NT2/D1 (cell line): ENCODE results near the gene ERMN.

Experiments
- DNase-seq: peaks from one replicate; pipeline ENCODE4 v3.0.0-alpha.2; 2011; ENCODE audit warnings: low read depth, low spot score
- H3K27me3 ChIP-seq: 2 replicates; pipeline ENCODE4 v1.6.0; 2011; ENCODE audit warnings: mild to moderate bottlenecking; ENCODE audit not compliant: insufficient read length, insufficient read depth
- H3K36me3 ChIP-seq: 2 replicates; pipeline ENCODE4 v1.6.1; 2011; ENCODE audit warnings: mild to moderate bottlenecking, low read length, mixed read lengths; ENCODE audit not compliant: insufficient read depth, insufficient read length
- H3K4me1 ChIP-seq: 2 replicates; pipeline ENCODE4 v1.5.1; 2011; ENCODE audit not compliant: insufficient read depth, insufficient read length
- H3K4me3 ChIP-seq: 2 replicates; pipeline ENCODE4 v1.5.1; 2011; ENCODE audit warnings: low read depth; ENCODE audit not compliant: insufficient read length
- H3K9ac ChIP-seq: 2 replicates; pipeline ENCODE4 v1.6.0; 2011; ENCODE audit warnings: low read depth; ENCODE audit not compliant: insufficient read length
- H3K9me3 ChIP-seq: 2 replicates; pipeline ENCODE4 v1.5.1; 2011; ENCODE audit warnings: mild to moderate bottlenecking, low read length; ENCODE audit not compliant: insufficient read depth
- SUZ12 ChIP-seq: IDR thresholded peaks from 2 replicates; pipeline ENCODE4 v1.6.1; 2011; ENCODE audit not compliant: insufficient read length, insufficient read depth; ENCODE audit errors: extremely low read depth
- YY1 ChIP-seq: IDR thresholded peaks from 2 replicates; pipeline ENCODE4 v1.6.1; 2011; ENCODE audit not compliant: insufficient read length, insufficient read depth
- ZNF274 ChIP-seq: IDR thresholded peaks from 2 replicates; pipeline ENCODE4 v1.6.1; 2011; ENCODE audit warnings: mild to moderate bottlenecking, low read depth, low read length

The ERMN gene

GRCh38 chr2:157269922-157270321 lies 55.7 kb downstream of the ERMN start:
- TF ChIP-seq ZNF274 = no peak
- TF ChIP-seq YY1 = no peak
- no peak for TF ChIP-seq SUZ12
- no peaks in the 10 kb centered on the region for H3K36me3 ChIP-seq
- H3K4me1 ChIP-seq = no peaks in the 10 kb centered on the region
- H3K4me3 ChIP-seq = no peak overlapping the region
- H3K27me3 ChIP-seq = no peaks in the 10 kb centered on the region
- no peak overlapping the region for H3K9ac ChIP-seq
- DNase-seq = no peak
- no peaks in the 10 kb centered on the region for H3K9me3 ChIP-seq

DNA sequence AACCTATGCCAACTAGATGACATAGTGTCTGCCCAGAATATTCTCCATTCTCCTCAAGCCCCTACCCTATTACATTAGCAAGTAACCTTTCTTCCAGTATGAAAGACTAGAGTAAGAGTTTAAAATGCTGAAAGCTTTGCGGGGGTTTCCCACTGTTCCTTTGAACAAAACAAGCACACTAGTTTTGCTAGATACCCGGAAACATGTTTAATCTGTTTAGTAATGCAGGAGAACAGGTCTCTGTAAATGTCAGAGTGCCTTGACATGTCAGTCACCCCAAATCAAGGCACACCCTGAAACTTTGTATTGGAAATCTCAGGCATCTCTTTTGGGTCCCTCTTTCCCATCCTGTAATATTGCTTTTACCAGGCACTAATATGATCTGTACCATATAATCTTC lies 56.6 kb downstream of the ERMN start:
- no peaks in the 10 kb centered on the region for H3K36me3 ChIP-seq
- no peaks in the 10 kb centered on the region for H3K27me3 ChIP-seq
- TF ChIP-seq ZNF274 = no peak
- no peak for TF ChIP-seq YY1
- no peak for DNase-seq
- no peaks in the 10 kb centered on the region for H3K9me3 ChIP-seq
- H3K4me1 ChIP-seq = no peaks in the 10 kb centered on the region
- no peak overlapping the region for H3K4me3 ChIP-seq
- H3K9ac ChIP-seq = no peak overlapping the region
